Activated B cell treated with CpG ODN at 0.5 μM for 24 hours (primary cell): ENCODE data around the gene LUC7L2. TPM values are rescaled to one million over a fixed set of nuclear protein-coding genes. Genes with fewer than 3 reads are reported as not detected.
"Not testable (repeated sequence)": the region's sequence is repeated elsewhere in the genome, so short reads cannot be mapped to it uniquely, and the experiment has no call there.

Experiments used
- ATAC-seq: fragments of 200-7000 bp; cut with Tn5 transposase; one replicate; pipeline ENCODE4 v1.10.0; 2021; ENCODE audit warnings: low read depth, mild to moderate bottlenecking, moderate library complexity
- CTCF ChIA-PET: fragments of 350-600 bp; sonication (Branson Sonifier 250); formaldehyde crosslinking; loops from one replicate; lab custom pipeline; 2021; ENCODE audit warnings: antibody characterized with exemption; lab: Charles Lee
- POLR2A ChIA-PET: fragments of 350-600 bp; sonication (Branson Sonifier 250); formaldehyde crosslinking; loops from one replicate; lab custom pipeline; 2021; ENCODE audit warnings: antibody characterized with exemption; lab: Charles Lee
- DNase-seq: peaks from one replicate; pipeline ENCODE4 v3.0.0; 2022
- H3K27ac Mint-ChIP-seq: one replicate; pipeline ENCODE4 v1.8.0; 2020; ENCODE audit warnings: mixed read lengths
- H3K27me3 Mint-ChIP-seq: one replicate; pipeline ENCODE4 v1.8.0; 2021; ENCODE audit warnings: mixed read lengths
- H3K36me3 Mint-ChIP-seq: one replicate; pipeline ENCODE4 v1.8.0; 2021; ENCODE audit warnings: low read depth, mixed read lengths
- H3K4me1 Mint-ChIP-seq: one replicate; pipeline ENCODE4 v1.8.0; 2021; ENCODE audit warnings: mixed read lengths
- H3K4me3 Mint-ChIP-seq: one replicate; pipeline ENCODE4 v1.8.0; 2020; ENCODE audit warnings: mild to moderate bottlenecking, mixed read lengths
- H3K9me3 Mint-ChIP-seq: one replicate; pipeline ENCODE4 v1.8.0; 2020; ENCODE audit warnings: mixed read lengths
- CTCF ChIP-seq: fragments of 200-600 bp; IDR thresholded peaks from one replicate; pipeline ENCODE4 v1.8.0; 2022; ENCODE audit warnings: antibody characterized with exemption, mild to moderate bottlenecking
- intact Hi-C: fragments of 100-400 bp; cut with micrococcal nuclease; formaldehyde crosslinking; loops from one replicate; pipeline ENCODE4 v1.15.1; 2024
- total RNA-seq: library from RNA; stranded (reverse); gene quantifications from 2 replicates; pipeline ENCODE4 v1.2.3, GENCODE V29; 2022

LUC7L2 gene
- total RNA-seq, 1 donor from 2014 or later: 118 TPM

GRCh38 chr7:139355320-139355719, 4.4 kb upstream of the LUC7L2 start:
- peaks cover 12% of the 10 kb centered on the region for H3K4me1 Mint-ChIP-seq
- no peak for TF ChIP-seq CTCF
- intact Hi-C loops: no loop called here
- peaks cover 23% of the 10 kb centered on the region for H3K36me3 Mint-ChIP-seq
- H3K27me3 Mint-ChIP-seq: no peaks in the 10 kb centered on the region
- no peak overlapping the region for H3K4me3 Mint-ChIP-seq
- no peaks in the 10 kb centered on the region for H3K9me3 Mint-ChIP-seq
- ATAC-seq (no peak), DNase-seq (no peak)
- CTCF ChIA-PET: no interaction called here
- POLR2A ChIA-PET: interaction anchor here (1.0 kb wide), 1 partner anchor 15 kb away, joined by 4 read pairs; no protein-coding TSS in a partner anchor
- no peak overlapping the region for H3K27ac Mint-ChIP-seq

GRCh38 chr7:139357729-139358506, 1.8 kb upstream of the LUC7L2 start:
- ATAC-seq, H3K9me3 Mint-ChIP-seq, DNase-seq, H3K27me3 Mint-ChIP-seq, CTCF ChIA-PET: not testable (repeated sequence)
- Mint-ChIP-seq H3K36me3 (peaks cover 18% of the 10 kb centered on the region), H3K4me1 (peaks cover 36% of the 10 kb centered on the region), H3K27ac (peak overlapping the region; percentile 100), H3K4me3 (peak overlapping the region; percentile 98)
- intact Hi-C loops: loop anchor here (2.0 kb wide), 1 partner anchor 1567 kb away; the partner anchor contains the start of gene BRAF
- POLR2A ChIA-PET: interaction anchor here (2.1 to 2.9 kb wide), 3 partner anchors 12 to 225 kb away, joined by 7 to 99 read pairs (median 21); partner anchors contain the start of gene FMC1

- H3K4me3 Mint-ChIP-seq: peak overlapping the region; percentile 98
- ATAC-seq: peak; percentile 1
- ChIA-PET CTCF (no interaction called here), POLR2A (interaction anchor here (0.6 to 2.9 kb wide), 13 partner anchors 12 to 1357 kb away, joined by 3 to 99 read pairs (median 5); partner anchors contain the start of genes CREB3L2, FMC1 and KDM7A)
- H3K27me3 Mint-ChIP-seq: no peaks in the 10 kb centered on the region
- no peak for TF ChIP-seq CTCF
- H3K9me3 Mint-ChIP-seq: no peaks in the 10 kb centered on the region
- peak; percentile 21 for DNase-seq
- intact Hi-C loops: loop anchor here (1.0 to 2.0 kb wide), 5 partner anchors 18 to 1566 kb away; partner anchors contain the start of genes BRAF, UBN2 and ZC3HAV1
- peak overlapping the region; percentile 100 for H3K27ac Mint-ChIP-seq
- H3K36me3 Mint-ChIP-seq: peaks cover 23% of the 10 kb centered on the region
- H3K4me1 Mint-ChIP-seq: peaks cover 41% of the 10 kb centered on the region
Observed at GRCh38 chr7:139358541-139359365, 941 bp upstream of the LUC7L2 start.

GRCh38 chr7:139360210-139360947, 685 bp downstream of the LUC7L2 start:
- Mint-ChIP-seq H3K27ac (peak overlapping the region; percentile 100), H3K4me1 (peaks cover 44% of the 10 kb centered on the region)

More at GRCh38 chr7:139360210-139360947, 685 bp downstream of the LUC7L2 start:
- intact Hi-C loops: loop anchor here (1.0 to 10.0 kb wide), 5 partner anchors 417 to 1314 kb away; partner anchors contain the start of genes ADCK2, HIPK2, MKRN1 and PARP12
- no peak for TF ChIP-seq CTCF
- ChIA-PET CTCF (interaction anchor here (1.4 kb wide), 1 partner anchor 20 kb away, joined by 5 read pairs; the partner anchor contains the start of gene FMC1), POLR2A (interaction anchor here (0.7 to 2.9 kb wide), 21 partner anchors 9 to 1654 kb away, joined by 3 to 99 read pairs (median 4); partner anchors contain the start of genes FMC1, KDM7A, MRPS33 and PARP12)
- H3K9me3 Mint-ChIP-seq: no peaks in the 10 kb centered on the region
- peak; percentile 76 for ATAC-seq
- no peaks in the 10 kb centered on the region for H3K27me3 Mint-ChIP-seq
- peak; percentile 94 for DNase-seq
- H3K4me3 Mint-ChIP-seq: peak overlapping the region; percentile 98
- H3K36me3 Mint-ChIP-seq: peaks cover 30% of the 10 kb centered on the region
